Erythroblast (primary cell): ENCODE data around the gene RBKS.
A peak's percentile ranks its signal among the peaks of the same experiment; 100 is the strongest.
"Not testable (repeated sequence)": the region's sequence is repeated elsewhere in the genome, so short reads cannot be mapped to it uniquely, and the experiment has no call there.

Experiments
- DNase-seq, 2 experiments: peaks; one replicate each; lab custom pipeline; 2025; lab: John Stamatoyannopoulos, UW
- GATA1 ChIP-seq: IDR thresholded peaks from 2 replicates; pipeline ENCODE4 v1.6.1; 2011; ENCODE audit warnings: low read depth, mild to moderate bottlenecking, control low read depth, low read length, moderate library complexity
- POLR2A ChIP-seq: IDR thresholded peaks from 2 replicates; pipeline ENCODE4 v1.6.1; 2011; ENCODE audit warnings: mild to moderate bottlenecking, low read length

RBKS gene

GRCh38 chr2:27875089-27875881 is 14.9 kb downstream of the RBKS start:
- TF ChIP-seq POLR2A (no peak), GATA1 (no peak)
- DNase-seq: no peak

DNA sequence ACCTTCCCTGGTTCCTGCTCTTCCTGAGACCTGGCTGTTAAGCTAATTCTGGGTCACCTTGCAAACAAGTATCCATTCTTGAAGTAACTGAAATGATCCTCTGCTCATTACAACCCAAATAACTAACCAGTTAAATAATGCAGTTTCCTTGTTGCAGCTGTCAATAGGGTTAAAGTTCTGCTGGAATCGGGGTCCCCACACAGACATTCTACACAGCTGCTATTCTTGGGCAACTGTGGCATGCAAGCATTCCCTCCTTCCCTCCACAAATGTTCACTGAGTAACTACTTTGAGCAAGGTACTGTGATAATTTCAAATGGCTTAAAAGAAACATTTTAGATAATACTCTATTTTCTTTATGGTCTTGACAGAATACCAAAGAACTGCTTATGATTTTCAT is 17.1 kb downstream of the RBKS start:
- no peak for DNase-seq
- TF ChIP-seq POLR2A: no peak
- no peak for TF ChIP-seq GATA1

- no peak for TF ChIP-seq GATA1
- peak; percentile 6 for TF ChIP-seq POLR2A
- DNase-seq: peak; percentile 71 to 94
Observed at GRCh38 chr2:27871802-27872201, 18.4 kb downstream of the RBKS start.

GRCh38 chr2:27870724-27871123 is 19.5 kb downstream of the RBKS start:
- DNase-seq: no peak
- TF ChIP-seq POLR2A: no peak

DNA sequence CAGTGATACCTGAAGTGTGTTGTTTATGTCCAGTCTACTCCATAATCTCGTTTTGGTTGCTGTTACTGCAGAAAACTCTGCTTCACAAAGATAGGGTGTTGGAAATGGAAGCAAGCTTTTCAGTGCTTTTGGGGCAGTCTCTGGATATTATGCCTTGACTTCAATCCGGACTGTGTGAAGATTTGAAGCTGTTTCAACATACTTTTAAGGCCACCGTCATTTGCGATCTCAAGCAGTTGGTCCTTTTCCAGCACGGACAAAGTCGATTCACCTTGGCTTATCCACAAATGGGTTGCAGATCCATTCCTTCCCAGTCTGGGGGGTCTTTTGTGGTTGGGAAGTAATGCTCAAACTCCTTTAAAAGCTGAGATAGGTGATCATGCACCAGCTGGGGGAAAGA is 20.4 kb downstream of the RBKS start:
- DNase-seq: no peak
- TF ChIP-seq POLR2A: no peak
- TF ChIP-seq GATA1: no peak

DNA sequence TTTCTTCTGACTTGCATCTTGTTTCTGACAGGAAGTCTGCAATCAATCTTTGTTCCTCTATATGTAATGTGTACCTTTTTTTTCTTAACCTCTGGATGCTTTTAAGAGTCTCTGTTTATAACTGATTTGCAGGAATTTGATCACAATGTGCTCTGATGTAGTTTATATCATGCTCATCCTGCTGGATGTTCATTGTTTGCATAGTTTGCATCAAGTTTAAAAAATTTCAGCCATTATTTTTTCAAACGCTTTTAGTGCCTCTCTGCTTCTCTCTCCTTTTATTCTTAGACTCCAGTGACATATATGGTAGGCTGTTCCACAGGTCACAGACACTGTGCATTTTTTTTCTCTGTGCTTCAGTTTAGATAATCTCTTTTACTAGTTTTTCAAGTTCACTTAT is 23.9 kb downstream of the RBKS start:
- DNase-seq: no peak
- no peak for TF ChIP-seq GATA1
- TF ChIP-seq POLR2A: no peak

DNA sequence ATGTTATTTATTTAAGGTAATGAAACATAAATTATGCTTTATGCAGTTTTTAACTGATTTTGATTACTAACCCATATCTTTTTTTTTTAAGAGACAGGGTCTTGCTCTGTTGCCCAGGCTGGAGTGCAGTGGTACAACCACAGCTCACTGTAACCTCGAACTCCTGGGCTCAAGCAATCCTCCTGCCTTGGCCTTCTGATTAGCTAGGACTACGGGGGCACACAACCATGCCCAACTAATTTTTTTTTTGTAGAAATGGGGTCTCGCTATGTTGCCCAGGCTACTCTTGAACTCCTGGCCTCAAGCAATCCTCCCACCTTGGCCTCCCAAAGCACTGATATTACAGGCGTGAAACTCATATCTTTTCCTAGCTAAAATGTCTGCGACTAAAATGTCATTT is 26.2 kb downstream of the RBKS start:
- not testable (repeated sequence) for DNase-seq

DNA sequence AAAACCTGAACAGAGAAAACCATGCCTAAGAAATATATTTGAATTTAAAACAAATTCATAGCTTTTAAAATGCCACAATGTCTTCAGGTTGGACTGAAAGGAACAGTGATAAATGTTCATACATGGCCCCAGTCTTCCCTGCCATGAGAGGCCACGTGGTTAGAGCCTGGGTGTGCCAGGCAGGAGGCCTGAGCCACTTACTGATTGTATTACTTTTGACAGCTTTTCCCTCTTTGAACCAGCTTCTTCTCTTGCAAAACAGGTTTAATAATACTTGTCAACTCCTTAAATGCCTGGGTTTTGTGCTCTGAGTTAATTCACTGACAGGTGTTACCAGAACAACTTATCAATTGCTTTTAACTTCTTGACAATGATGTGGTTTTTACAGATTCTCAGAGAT is 27.0 kb downstream of the RBKS start:
- DNase-seq: no peak
- TF ChIP-seq POLR2A (no peak), GATA1 (no peak)

GRCh38 chr2:27860111-27860510 is 30.1 kb downstream of the RBKS start:
- DNase-seq: no peak
- TF ChIP-seq POLR2A: no peak
- no peak for TF ChIP-seq GATA1

DNA sequence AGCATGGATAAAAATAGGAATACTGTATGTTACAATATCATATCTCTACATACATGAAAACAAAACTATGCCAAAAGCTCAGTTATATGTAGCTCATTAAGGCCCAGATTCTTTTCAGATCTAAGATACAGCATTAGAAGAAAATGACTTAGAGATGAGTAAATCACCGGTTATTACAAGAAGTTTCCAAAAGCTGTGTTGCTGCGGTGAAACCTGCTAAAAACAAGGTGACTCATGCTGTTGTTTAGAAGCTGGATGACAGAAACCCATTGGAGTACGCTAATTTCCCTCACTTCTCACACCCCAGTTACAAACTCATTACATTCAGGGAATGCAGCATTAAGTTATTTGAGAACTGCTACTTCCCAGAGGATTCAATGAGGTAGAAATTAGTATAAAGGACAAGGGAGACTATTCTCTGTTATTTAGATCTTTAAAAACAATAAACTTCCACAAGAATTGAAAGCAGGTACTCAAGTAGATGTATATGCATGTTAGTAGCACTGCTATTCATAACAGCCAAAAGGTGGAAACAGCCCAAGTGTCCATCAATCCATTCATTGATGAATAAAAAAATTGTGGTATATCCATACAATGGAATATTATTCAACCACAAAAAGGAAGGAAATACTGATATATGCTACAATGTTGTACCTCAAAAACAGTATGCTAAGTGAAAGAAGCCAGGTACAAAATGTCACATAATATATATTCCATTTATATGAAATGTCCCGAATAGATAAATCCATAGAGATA is 32.6 kb downstream of the RBKS start:
- no peak for DNase-seq
- no peak for TF ChIP-seq POLR2A
- TF ChIP-seq GATA1: no peak

GRCh38 chr2:27856956-27857355 is 33.2 kb downstream of the RBKS start:
- DNase-seq: no peak
- TF ChIP-seq POLR2A: no peak

- TF ChIP-seq POLR2A: no peak
Observed at GRCh38 chr2:27856386-27856785, 33.8 kb downstream of the RBKS start.

GRCh38 chr2:27855476-27855875 is 34.7 kb downstream of the RBKS start:
- TF ChIP-seq GATA1: no peak
- TF ChIP-seq POLR2A: no peak
- DNase-seq: no peak

More at GRCh38 chr2:27856386-27856785, 33.8 kb downstream of the RBKS start:
- no peak for DNase-seq

DNA sequence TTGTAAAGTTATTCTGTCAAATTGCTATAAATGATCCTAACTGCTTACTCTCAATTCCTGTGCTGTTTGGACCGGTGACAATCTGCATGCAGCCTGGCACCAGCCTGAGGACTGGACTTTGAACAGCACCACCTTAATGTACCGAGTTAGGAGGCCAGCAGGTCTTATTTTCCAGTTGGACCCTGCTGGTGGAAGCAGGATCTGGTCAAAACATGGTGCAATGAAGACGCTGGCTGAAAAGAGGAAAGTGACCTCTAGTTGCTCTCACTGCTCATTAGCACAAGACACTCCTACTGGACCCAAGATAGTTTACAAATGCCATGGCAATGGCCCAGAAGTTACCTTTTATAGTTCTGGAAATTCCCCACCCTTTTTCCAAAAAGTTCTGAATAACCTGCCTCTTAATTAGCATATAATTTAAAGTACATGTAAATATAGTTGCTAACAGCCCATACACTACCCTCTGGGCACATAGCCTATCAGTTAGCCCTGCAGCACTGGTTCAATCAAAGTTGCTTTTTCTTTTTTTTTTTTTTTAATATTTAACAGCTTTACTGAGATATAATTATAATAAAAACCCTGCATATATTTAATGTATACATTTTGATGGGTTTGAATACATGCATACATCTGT is 35.8 kb downstream of the RBKS start:
- no peak for DNase-seq
- TF ChIP-seq GATA1: no peak
